HepG2 (cell line): ENCODE data around the gene PKP1. TPM values are rescaled to one million over a fixed set of nuclear protein-coding genes. Genes with fewer than 3 reads are reported as not detected.

Experiments used
- ATAC-seq: fragments of 200-7000 bp; cut with Tn5 transposase; 3 replicates; pipeline ENCODE4 v1.9.1; 2020; ENCODE audit warnings: mild to moderate bottlenecking, moderate library complexity
- BruUV-seq: library from RNA; stranded (reverse); fragments of 400-500 nt; replicated peaks from 2 replicates; lab custom pipeline; 2021; lab: Mats Ljungman, UMichigan
- CTCF ChIA-PET: fragments of 300-600 bp; formaldehyde crosslinking; extraction: SDS; loops from one replicate; lab custom pipeline; 2021; ENCODE audit warnings: low total read pairs, inconsistent platforms, low intra/inter-chr PET ratio; lab: Yijun Ruan, JAX
- POLR2A ChIA-PET: fragments of 350-600 bp; sonication (Branson Sonifier 250); formaldehyde crosslinking; loops from one replicate; lab custom pipeline; 2020; ENCODE audit warnings: antibody characterized with exemption, inconsistent platforms; lab: Yijun Ruan, JAX
- DNase-seq: peaks from one replicate; pipeline ENCODE4 v3.0.0-alpha.2; 2015; ENCODE audit warnings: low spot score
- FAIRE-seq: peaks from 3 replicates; lab custom pipeline; 2011; peaks lifted over from hg19 to GRCh38; lab: Jason Lieb, UNC
- H2AFZ ChIP-seq: one replicate; pipeline ENCODE4 v1.6.1; 2011; ENCODE audit warnings: low read length, inconsistent platforms
- H3K27ac ChIP-seq: fragments of 300-600 bp; 3 replicates; pipeline ENCODE4 v1.8.0; 2011; ENCODE audit warnings: mixed run types, mild to moderate bottlenecking, mixed read lengths, low read length, inconsistent platforms; ENCODE audit not compliant: insufficient read depth; ENCODE audit errors: extremely low read length
- H3K27me3 ChIP-seq, 2 experiments: fragments of 200-600 bp in 1 of 2; 2 replicates in 1 of 2; 3 replicates in 1 of 2; pipeline versions ENCODE4 v1.6.0 to v1.8.0; 2011; ENCODE audit warnings: low read length in 2 of 2, mild to moderate bottlenecking in 2 of 2, moderate library complexity in 2 of 2, inconsistent platforms in 1 of 2; ENCODE audit not compliant: insufficient read depth in 2 of 2, control insufficient read depth in 1 of 2
- H3K36me3 ChIP-seq, 2 experiments: fragments of 200-600 bp in 1 of 2; replicated peaks in 1 of 2; 2 replicates in 1 of 2; 3 replicates in 1 of 2; pipeline versions ENCODE4 v1.5.1 to v1.8.0; 2011; ENCODE audit warnings: low read length in 2 of 2, inconsistent platforms in 1 of 2; ENCODE audit not compliant: insufficient read depth in 2 of 2, control insufficient read depth in 1 of 2
- H3K4me1 ChIP-seq: 2 replicates; pipeline ENCODE4 v1.5.1; 2012; ENCODE audit warnings: low read length, inconsistent platforms; ENCODE audit not compliant: insufficient read depth
- H3K4me2 ChIP-seq: 2 replicates; pipeline ENCODE4 v1.6.0; 2011; ENCODE audit warnings: low read depth, low read length, inconsistent platforms
- H3K4me3 ChIP-seq, 3 experiments: fragments of 200-600 bp in 1 of 3; sonication (generic), shearing (Covaris generic) in 1 of 3; replicated peaks in 1 of 3; 2 replicates each; pipeline ENCODE4 v1.5.1; 2011 to 2016; ENCODE audit warnings: low read length in 3 of 3, inconsistent platforms in 2 of 3, low read depth in 2 of 3, mild to moderate bottlenecking in 2 of 3, control low read depth in 1 of 3, mixed read lengths in 1 of 3; ENCODE audit not compliant: insufficient read depth in 1 of 3
- H3K79me2 ChIP-seq: one replicate; pipeline ENCODE4 v1.6.1; 2011; ENCODE audit warnings: low read length, inconsistent platforms; ENCODE audit not compliant: insufficient read depth
- H3K9ac ChIP-seq: 2 replicates; pipeline ENCODE4 v1.6.0; 2011; ENCODE audit warnings: mild to moderate bottlenecking, low read depth, low read length, inconsistent platforms; ENCODE audit not compliant: insufficient read depth
- H3K9me3 ChIP-seq: 2 replicates; pipeline ENCODE4 v1.5.1; 2012; ENCODE audit warnings: mild to moderate bottlenecking, low read length
- H4K20me1 ChIP-seq: 2 replicates; pipeline ENCODE4 v1.6.0; 2011; ENCODE audit warnings: inconsistent platforms, mild to moderate bottlenecking, low read length, moderate library complexity; ENCODE audit not compliant: insufficient read depth
- AKAP8 ChIP-seq: sonication (generic); formaldehyde crosslinking; IDR thresholded peaks from 2 replicates; pipeline ENCODE4 v1.5.1; 2020; ENCODE audit warnings: mild to moderate bottlenecking, missing genetic modification reagents
- CREB1 ChIP-seq, 2 experiments: fragments of 450-650 bp in 1 of 2; IDR thresholded peaks; 2 replicates each; pipeline ENCODE4 v1.6.1; 2016 to 2017; ENCODE audit warnings: control low read depth in 1 of 2, mild to moderate bottlenecking in 1 of 2, missing compliant biosample characterization in 1 of 2, missing genetic modification characterization in 1 of 2
- ERF ChIP-seq: IDR thresholded peaks from 2 replicates; pipeline ENCODE4 v1.6.1; 2018; ENCODE audit warnings: missing biosample characterization, missing genetic modification reagents
- IRX3 ChIP-seq: sonication (generic); formaldehyde crosslinking; IDR thresholded peaks from 2 replicates; pipeline ENCODE4 v1.8.1; 2023; ENCODE audit warnings: mild to moderate bottlenecking, low read depth, missing genetic modification reagents, borderline replicate concordance
- RFX5 ChIP-seq: IDR thresholded peaks from 2 replicates; pipeline ENCODE4 v1.6.1; 2011; ENCODE audit warnings: low read depth, low read length, improper control_type of control experiment
- ZNF629 ChIP-seq: sonication (generic); formaldehyde crosslinking; conservative IDR thresholded peaks from 2 replicates; pipeline ENCODE4 v1.5.0; 2020; ENCODE audit warnings: missing genetic modification reagents
- WGBS: methylation state at CpG from one replicate; pipeline ENCODE4 v1.1.6; 2017; ENCODE audit warnings: low lambda C conversion rate; 5-methylcytosine and 5-hydroxymethylcytosine counted together
- in situ Hi-C: cut with HindIII; loops from 2 replicates; pipeline ENCODE4 v1.10.0; 2017; ENCODE audit warnings: low pct_unique_long_range_greater_than_20kb; ENCODE audit not compliant: extremely low pct_ligation_motif_present
- intact Hi-C: fragments of 100-400 bp; cut with micrococcal nuclease; formaldehyde crosslinking; loops from one replicate; pipeline ENCODE4 v1.10.0; 2022; ENCODE audit not compliant: unreplicated experiment
- polyA plus RNA-seq, 8 experiments: library from polyadenylated mRNA; depleted of rRNA in 3 of 8; stranded (reverse) in 7 of 8; unstranded in 1 of 8; fragments of >200 nt; fragmentation: Illumina TruSeq in 4 of 8; extraction: Trizol in 4 of 8; gene quantifications; 2 replicates each; pipeline versions ENCODE4 v1.2.1 to v1.2.3, GENCODE V29; 2011 to 2016; ENCODE audit warnings: low read depth in 4 of 8, missing spikeins in 1 of 8, mixed read lengths in 1 of 8; ENCODE audit not compliant: insufficient read depth in 1 of 8
- total RNA-seq, 5 experiments: library from RNA; depleted of rRNA; stranded (reverse); fragments of >200 nt; fragmentation: Illumina TruSeq; extraction: Trizol; gene quantifications; 2 replicates each; pipeline ENCODE4 v1.2.3, GENCODE V29; 2016; ENCODE audit warnings: low read depth in 1 of 5
- TF ChIP-seq, protein P1 (sequence below): IDR thresholded peaks from 2 replicates; pipeline ENCODE4 v1.4.0; 2020; ENCODE audit warnings: mild to moderate bottlenecking, missing genetic modification reagents
- TF ChIP-seq, protein P2 (sequence below): sonication (generic); formaldehyde crosslinking; IDR thresholded peaks from 2 replicates; pipeline ENCODE4 v1.4.0; 2020; ENCODE audit warnings: mild to moderate bottlenecking, low read depth, missing genetic modification reagents
- TF ChIP-seq, protein P3 (sequence below): sonication (generic); formaldehyde crosslinking; IDR thresholded peaks from 2 replicates; pipeline ENCODE4 v1.4.0; 2020; ENCODE audit warnings: missing genetic modification reagents, borderline replicate concordance

Gene PKP1
- total and polyA plus RNA-seq, 2 of the 13 experiments (the other 11 are each of a cell fraction or from before 2014, with no cell fraction given), result not detected

DNA sequence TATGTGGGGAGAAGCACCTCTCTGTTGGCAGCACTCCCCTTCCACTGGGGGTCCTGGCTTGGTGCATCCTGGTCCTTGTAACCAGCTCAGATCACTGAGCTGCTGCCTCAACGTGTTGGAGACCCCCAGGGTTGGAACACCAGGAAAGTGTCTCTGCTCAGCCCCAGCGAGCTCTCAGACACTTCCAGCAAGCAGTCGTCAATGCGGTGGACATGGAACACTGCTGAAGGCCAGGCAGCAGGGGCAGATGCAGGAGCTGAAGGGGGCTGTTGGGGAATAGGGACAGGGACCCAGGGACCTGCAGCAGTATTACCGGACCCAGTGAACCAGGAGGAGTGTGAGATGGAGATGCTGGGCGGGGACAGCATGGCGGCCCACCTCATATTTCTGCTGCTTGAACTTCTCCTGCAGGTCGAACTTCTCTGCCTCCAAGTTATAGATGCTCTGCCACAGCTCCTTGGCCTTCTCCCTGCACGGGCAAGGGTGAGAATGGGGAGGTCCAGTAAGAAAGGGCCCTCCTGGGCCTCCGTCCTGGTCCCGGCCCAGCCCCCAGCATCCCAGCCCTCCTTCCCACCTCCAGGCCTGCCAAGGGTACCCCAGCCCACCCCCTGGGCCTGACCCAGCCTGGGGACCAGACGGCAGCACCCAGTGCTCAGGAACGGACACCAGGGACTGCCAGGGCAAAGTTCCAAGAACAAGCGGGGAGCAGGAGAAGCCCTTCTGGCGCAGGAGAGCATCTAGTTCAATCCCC lies 77.8 kb downstream of the PKP1 start:
- no peak overlapping the region for H3K4me3 ChIP-seq
- no peak overlapping the region for H3K27ac ChIP-seq
- H3K36me3 ChIP-seq, result no peaks in the 10 kb centered on the region
- no TSS peak for BruUV-seq
- no peak for FAIRE-seq
- no peak overlapping the region for H2AFZ ChIP-seq
- 26% methylated on average over 7 of the region's 15 CpGs for WGBS
- H3K4me1 ChIP-seq, result no peaks in the 10 kb centered on the region
- H3K4me2 ChIP-seq, result no peak overlapping the region
- POLR2A ChIA-PET, result no interaction called here
- in situ Hi-C loops, result no loop called here
- TF ChIP-seq, protein P1, sequence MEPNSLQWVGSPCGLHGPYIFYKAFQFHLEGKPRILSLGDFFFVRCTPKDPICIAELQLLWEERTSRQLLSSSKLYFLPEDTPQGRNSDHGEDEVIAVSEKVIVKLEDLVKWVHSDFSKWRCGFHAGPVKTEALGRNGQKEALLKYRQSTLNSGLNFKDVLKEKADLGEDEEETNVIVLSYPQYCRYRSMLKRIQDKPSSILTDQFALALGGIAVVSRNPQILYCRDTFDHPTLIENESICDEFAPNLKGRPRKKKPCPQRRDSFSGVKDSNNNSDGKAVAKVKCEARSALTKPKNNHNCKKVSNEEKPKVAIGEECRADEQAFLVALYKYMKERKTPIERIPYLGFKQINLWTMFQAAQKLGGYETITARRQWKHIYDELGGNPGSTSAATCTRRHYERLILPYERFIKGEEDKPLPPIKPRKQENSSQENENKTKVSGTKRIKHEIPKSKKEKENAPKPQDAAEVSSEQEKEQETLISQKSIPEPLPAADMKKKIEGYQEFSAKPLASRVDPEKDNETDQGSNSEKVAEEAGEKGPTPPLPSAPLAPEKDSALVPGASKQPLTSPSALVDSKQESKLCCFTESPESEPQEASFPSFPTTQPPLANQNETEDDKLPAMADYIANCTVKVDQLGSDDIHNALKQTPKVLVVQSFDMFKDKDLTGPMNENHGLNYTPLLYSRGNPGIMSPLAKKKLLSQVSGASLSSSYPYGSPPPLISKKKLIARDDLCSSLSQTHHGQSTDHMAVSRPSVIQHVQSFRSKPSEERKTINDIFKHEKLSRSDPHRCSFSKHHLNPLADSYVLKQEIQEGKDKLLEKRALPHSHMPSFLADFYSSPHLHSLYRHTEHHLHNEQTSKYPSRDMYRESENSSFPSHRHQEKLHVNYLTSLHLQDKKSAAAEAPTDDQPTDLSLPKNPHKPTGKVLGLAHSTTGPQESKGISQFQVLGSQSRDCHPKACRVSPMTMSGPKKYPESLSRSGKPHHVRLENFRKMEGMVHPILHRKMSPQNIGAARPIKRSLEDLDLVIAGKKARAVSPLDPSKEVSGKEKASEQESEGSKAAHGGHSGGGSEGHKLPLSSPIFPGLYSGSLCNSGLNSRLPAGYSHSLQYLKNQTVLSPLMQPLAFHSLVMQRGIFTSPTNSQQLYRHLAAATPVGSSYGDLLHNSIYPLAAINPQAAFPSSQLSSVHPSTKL, result no peak
- TF ChIP-seq CREB1 (IDR thresholded peaks at IDR 0.05) (no peak), CREB1 (CRISPR knock-in tag; IDR thresholded peaks at IDR 0.05) (no peak), AKAP8 (CRISPR knock-in tag) (no peak), ERF (no peak), IRX3 (CRISPR knock-in tag) (no peak), RFX5 (no peak), ZNF629 (CRISPR knock-in tag) (no peak)
- TF ChIP-seq, protein P2, sequence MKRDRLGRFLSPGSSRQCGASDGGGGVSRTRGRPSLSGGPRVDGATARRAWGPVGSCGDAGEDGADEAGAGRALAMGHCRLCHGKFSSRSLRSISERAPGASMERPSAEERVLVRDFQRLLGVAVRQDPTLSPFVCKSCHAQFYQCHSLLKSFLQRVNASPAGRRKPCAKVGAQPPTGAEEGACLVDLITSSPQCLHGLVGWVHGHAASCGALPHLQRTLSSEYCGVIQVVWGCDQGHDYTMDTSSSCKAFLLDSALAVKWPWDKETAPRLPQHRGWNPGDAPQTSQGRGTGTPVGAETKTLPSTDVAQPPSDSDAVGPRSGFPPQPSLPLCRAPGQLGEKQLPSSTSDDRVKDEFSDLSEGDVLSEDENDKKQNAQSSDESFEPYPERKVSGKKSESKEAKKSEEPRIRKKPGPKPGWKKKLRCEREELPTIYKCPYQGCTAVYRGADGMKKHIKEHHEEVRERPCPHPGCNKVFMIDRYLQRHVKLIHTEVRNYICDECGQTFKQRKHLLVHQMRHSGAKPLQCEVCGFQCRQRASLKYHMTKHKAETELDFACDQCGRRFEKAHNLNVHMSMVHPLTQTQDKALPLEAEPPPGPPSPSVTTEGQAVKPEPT (CRISPR knock-in tag), result no peak
- TF ChIP-seq, protein P3, sequence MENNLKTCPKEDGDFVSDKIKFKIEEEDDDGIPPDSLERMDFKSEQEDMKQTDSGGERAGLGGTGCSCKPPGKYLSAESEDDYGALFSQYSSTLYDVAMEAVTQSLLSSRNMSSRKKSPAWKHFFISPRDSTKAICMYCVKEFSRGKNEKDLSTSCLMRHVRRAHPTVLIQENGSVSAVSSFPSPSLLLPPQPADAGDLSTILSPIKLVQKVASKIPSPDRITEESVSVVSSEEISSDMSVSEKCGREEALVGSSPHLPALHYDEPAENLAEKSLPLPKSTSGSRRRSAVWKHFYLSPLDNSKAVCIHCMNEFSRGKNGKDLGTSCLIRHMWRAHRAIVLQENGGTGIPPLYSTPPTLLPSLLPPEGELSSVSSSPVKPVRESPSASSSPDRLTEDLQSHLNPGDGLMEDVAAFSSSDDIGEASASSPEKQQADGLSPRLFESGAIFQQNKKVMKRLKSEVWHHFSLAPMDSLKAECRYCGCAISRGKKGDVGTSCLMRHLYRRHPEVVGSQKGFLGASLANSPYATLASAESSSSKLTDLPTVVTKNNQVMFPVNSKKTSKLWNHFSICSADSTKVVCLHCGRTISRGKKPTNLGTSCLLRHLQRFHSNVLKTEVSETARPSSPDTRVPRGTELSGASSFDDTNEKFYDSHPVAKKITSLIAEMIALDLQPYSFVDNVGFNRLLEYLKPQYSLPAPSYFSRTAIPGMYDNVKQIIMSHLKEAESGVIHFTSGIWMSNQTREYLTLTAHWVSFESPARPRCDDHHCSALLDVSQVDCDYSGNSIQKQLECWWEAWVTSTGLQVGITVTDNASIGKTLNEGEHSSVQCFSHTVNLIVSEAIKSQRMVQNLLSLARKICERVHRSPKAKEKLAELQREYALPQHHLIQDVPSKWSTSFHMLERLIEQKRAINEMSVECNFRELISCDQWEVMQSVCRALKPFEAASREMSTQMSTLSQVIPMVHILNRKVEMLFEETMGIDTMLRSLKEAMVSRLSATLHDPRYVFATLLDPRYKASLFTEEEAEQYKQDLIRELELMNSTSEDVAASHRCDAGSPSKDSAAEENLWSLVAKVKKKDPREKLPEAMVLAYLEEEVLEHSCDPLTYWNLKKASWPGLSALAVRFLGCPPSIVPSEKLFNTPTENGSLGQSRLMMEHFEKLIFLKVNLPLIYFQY (CRISPR knock-in tag), result no peak
- DNase-seq, result no peak
- intact Hi-C loops, result loop anchor here (1.0 kb wide), 2 partner anchors 52 to 107 kb away; no protein-coding TSS in a partner anchor
- no peak overlapping the region for H3K9ac ChIP-seq
- ATAC-seq, result no peak
- no peaks in the 10 kb centered on the region for H3K79me2 ChIP-seq
- H4K20me1 ChIP-seq, result no peaks in the 10 kb centered on the region
- H3K27me3 ChIP-seq, result peaks cover 9 to 33% of the 10 kb centered on the region in 2 experiments
- CTCF ChIA-PET, result interaction anchor here (0.8 to 2.8 kb wide), 4 partner anchors 15 to 110 kb away, joined by 3 to 37 read pairs (median 3); no protein-coding TSS in a partner anchor
- no peaks in the 10 kb centered on the region for H3K9me3 ChIP-seq
